Endothelial cell of umbilical vein (primary cell): ENCODE data around the gene C4A.

Experiments
- CTCF ChIP-seq, 2 donors: IDR thresholded peaks; 1 replicate in 1 of 2; 2 replicates in 1 of 2; pipeline ENCODE4 v1.5.1; 2011; ENCODE audit warnings: low read length in 2 of 2, mild to moderate bottlenecking in 2 of 2, moderate library complexity in 2 of 2, control low read depth in 1 of 2, inconsistent platforms in 1 of 2, low read depth in 1 of 2; ENCODE audit not compliant: insufficient read depth in 1 of 2; ENCODE audit errors: extremely low read depth in 1 of 2
- MAX ChIP-seq: IDR thresholded peaks from 2 replicates; pipeline ENCODE4 v1.6.1; 2011; ENCODE audit not compliant: insufficient read depth, insufficient read length
- MYC ChIP-seq: IDR thresholded peaks from one replicate; pipeline ENCODE4 v1.6.1; 2011; ENCODE audit warnings: mild to moderate bottlenecking, low read depth, low read length
- POLR2A ChIP-seq: IDR thresholded peaks from 2 replicates; pipeline ENCODE4 v1.6.1; 2012; ENCODE audit warnings: low read depth, mild to moderate bottlenecking, control low read depth, low read length
- POLR2AphosphoS5 ChIP-seq: IDR thresholded peaks from 2 replicates; pipeline ENCODE4 v1.6.1; 2012; ENCODE audit warnings: low read depth, mild to moderate bottlenecking, control low read depth, low read length, moderate library complexity; ENCODE audit not compliant: insufficient read depth

- TF ChIP-seq POLR2AphosphoS5: no peak
- no peak for TF ChIP-seq POLR2A
- TF ChIP-seq CTCF (IDR thresholded peaks at IDR 0.05; ENCODE audit: extremely low read depth in 1 of 2, insufficient read depth in 1 of 2, low read depth in 1 of 2, low read length in 2 of 2): no peak
- no peak for TF ChIP-seq MAX
- TF ChIP-seq MYC: no peak
Measured at GRCh38 chr6:32050562-32050961, 68.7 kb downstream of the C4A start.
